A549 (cell line): ENCODE results near the gene SLIT3. TPM values are rescaled to one million over a fixed set of nuclear protein-coding genes. Genes with fewer than 3 reads are reported as not detected.

Experiments used
- ATAC-seq, 2 experiments: fragments of 200-7000 bp in 1 of 2; fragments of >200 bp in 1 of 2; cut with Nextera tagmentation in 1 of 2; cut with Tn5 transposase in 1 of 2; 3 replicates each; pipeline versions ENCODE4 v1.8.0 to v1.9.1; 2018 to 2020; ENCODE audit warnings: mild to moderate bottlenecking in 1 of 2, moderate library complexity in 1 of 2
- CTCF ChIA-PET: fragments of 300-600 bp; sonication (Branson Sonifier 250); formaldehyde crosslinking; extraction: SDS; loops from one replicate; lab custom pipeline; 2021; ENCODE audit warnings: antibody characterized with exemption, inconsistent platforms; lab: Yijun Ruan, JAX
- POLR2A ChIA-PET: fragments of 350-600 bp; formaldehyde crosslinking; extraction: SDS; loops from one replicate; lab custom pipeline; 2021; ENCODE audit warnings: antibody characterized with exemption, inconsistent platforms; lab: Yijun Ruan, JAX
- DNase-seq, 2 experiments: peaks; one replicate each; pipeline versions ENCODE4 v3.0.0 to v3.0.0-alpha.2; 2011 to 2016; ENCODE audit warnings: low read depth in 1 of 2, low spot score in 1 of 2
- FAIRE-seq: peaks from 2 replicates; lab custom pipeline; 2011; peaks lifted over from hg19 to GRCh38; lab: Jason Lieb, UNC
- H3K27ac ChIP-seq, 2 experiments: fragments of >200 bp; sonication (Bioruptor Twin); formaldehyde crosslinking; 3 replicates each; pipeline ENCODE4 v1.5.1; 2016 to 2017
- H3K4me1 ChIP-seq: fragments of >200 bp; sonication (Bioruptor Twin); formaldehyde crosslinking; 3 replicates; pipeline ENCODE4 v1.6.1; 2016
- H3K4me2 ChIP-seq: fragments of >200 bp; sonication (Bioruptor Twin); formaldehyde crosslinking; 3 replicates; pipeline ENCODE4 v1.6.1; 2016
- H3K4me3 ChIP-seq: fragments of >200 bp; sonication (Bioruptor Twin); formaldehyde crosslinking; 3 replicates; pipeline ENCODE4 v1.5.1; 2016
- H3K9me3 ChIP-seq: fragments of >200 bp; sonication (Bioruptor Twin); formaldehyde crosslinking; 3 replicates; pipeline ENCODE4 v1.6.1; 2016
- BCL3 ChIP-seq: fragments of >200 bp; sonication (Bioruptor Twin); formaldehyde crosslinking; IDR thresholded peaks from 3 replicates; pipeline ENCODE4 v1.6.1; 2016
- CBX8 ChIP-seq: fragments of 200-600 bp; sonication (generic); IDR thresholded peaks from 2 replicates; pipeline ENCODE4 v1.6.1; 2016
- CEBPB ChIP-seq, 2 experiments: fragments of >200 bp in 1 of 2; sonication (Bioruptor Twin) in 1 of 2; formaldehyde crosslinking in 1 of 2; IDR thresholded peaks; 2 replicates each; pipeline ENCODE4 v1.6.1; 2012 to 2016
- ELK1 ChIP-seq: fragments of 150-350 bp; IDR thresholded peaks from 2 replicates; pipeline ENCODE4 v1.6.1; 2014; ENCODE audit warnings: low read depth, mild to moderate bottlenecking, low read length
- FOSL2 ChIP-seq, 2 experiments: fragments of 450-650 bp in 1 of 2; fragments of >200 bp in 1 of 2; sonication (Bioruptor Twin) in 1 of 2; formaldehyde crosslinking; IDR thresholded peaks; 2 replicates each; pipeline versions ENCODE4 v1.5.0 to v1.6.1; 2016 to 2020; ENCODE audit warnings: mild to moderate bottlenecking in 1 of 2, moderate library complexity in 1 of 2
- FOXS1 ChIP-seq: fragments of 250-450 bp; sonication (Bioruptor Pico); IDR thresholded peaks from 2 replicates; pipeline ENCODE4 v1.5.0; 2020; ENCODE audit warnings: mild to moderate bottlenecking, moderate library complexity
- HDAC2 ChIP-seq: fragments of 200-600 bp; sonication (generic); IDR thresholded peaks from 2 replicates; pipeline ENCODE4 v1.6.1; 2016
- HES2 ChIP-seq: fragments of >200 bp; sonication (Bioruptor Twin); formaldehyde crosslinking; IDR thresholded peaks from 2 replicates; pipeline ENCODE4 v1.6.1; 2016
- JUNB ChIP-seq: fragments of >200 bp; sonication (Bioruptor Twin); formaldehyde crosslinking; IDR thresholded peaks from 2 replicates; pipeline ENCODE4 v1.6.1; 2016
- MAFK ChIP-seq: fragments of 450-650 bp; IDR thresholded peaks from 2 replicates; pipeline ENCODE4 v1.6.1; 2014; ENCODE audit not compliant: partially characterized antibody
- MAX ChIP-seq: IDR thresholded peaks from 2 replicates; pipeline ENCODE4 v1.6.1; 2012
- MAZ ChIP-seq: fragments of 150-350 bp; IDR thresholded peaks from 2 replicates; pipeline ENCODE4 v1.6.1; 2014; ENCODE audit warnings: antibody characterized with exemption, low read depth, low read length, borderline replicate concordance
- NR3C1 ChIP-seq: fragments of >200 bp; sonication (Bioruptor Twin); formaldehyde crosslinking; IDR thresholded peaks from 3 replicates; pipeline ENCODE4 v1.6.1; 2017
- RCOR1 ChIP-seq: fragments of 150-350 bp; IDR thresholded peaks from 2 replicates; pipeline ENCODE4 v1.6.1; 2014; ENCODE audit warnings: antibody characterized with exemption, low read length, low read depth
- RFX5 ChIP-seq: fragments of 450-650 bp; IDR thresholded peaks from 2 replicates; pipeline ENCODE4 v1.7.1; 2014; ENCODE audit warnings: antibody characterized with exemption, mild to moderate bottlenecking, moderate library complexity
- TP53 ChIP-seq: fragments of 250-450 bp; sonication (Bioruptor Pico); IDR thresholded peaks from 2 replicates; pipeline ENCODE4 v1.5.0; 2021; ENCODE audit warnings: mild to moderate bottlenecking, moderate library complexity
- ZSCAN20 ChIP-seq: fragments of 250-450 bp; sonication (Bioruptor Pico); IDR thresholded peaks from 2 replicates; pipeline ENCODE4 v1.8.0; 2022; ENCODE audit warnings: mild to moderate bottlenecking, moderate library complexity
- WGBS: methylation state at CpG from one replicate; pipeline ENCODE4 v1.1.6; 2017; ENCODE audit errors: missing lambda C conversion rate; 5-methylcytosine and 5-hydroxymethylcytosine counted together
- polyA plus RNA-seq, 4 experiments: library from polyadenylated mRNA; depleted of rRNA in 3 of 4; stranded (reverse); fragments of >200 nt; fragmentation: RNase III in 1 of 4; extraction: RNeasy Plus Mini Kit Qiagen cat#74134 plus additional on column Dnase treatment in 1 of 4; gene quantifications; 2 replicates in 3 of 4; 3 replicates in 1 of 4; pipeline ENCODE4 v1.2.3, GENCODE V29; 2011 to 2017
- TF ChIP-seq, protein P1 (sequence below): fragments of >200 bp; sonication (Bioruptor Twin); formaldehyde crosslinking; IDR thresholded peaks from 3 replicates; pipeline ENCODE4 v1.5.1; 2016

SLIT3 gene
- polyA plus RNA-seq, 2 of the 4 experiments (the other 2 are of a cell fraction) = 12.7 to 22.9 TPM

DNA sequence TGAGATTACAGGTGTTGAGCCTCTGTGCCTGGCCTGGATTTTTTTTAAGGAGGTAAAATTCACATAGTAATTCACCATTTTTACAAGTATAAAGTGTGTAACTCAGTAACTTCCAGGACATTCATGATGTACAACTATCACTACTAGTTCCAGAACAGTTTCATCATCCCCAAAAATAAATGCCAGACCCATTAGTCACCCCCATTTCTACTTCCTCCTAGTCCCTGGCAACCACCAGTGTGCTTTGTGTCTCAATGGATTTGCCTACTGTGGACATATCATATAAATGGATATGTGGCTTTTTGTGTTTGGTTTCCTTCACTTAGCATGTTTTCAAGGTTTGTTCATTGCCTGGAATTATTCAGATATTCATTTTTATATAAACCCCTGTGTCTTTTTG is 649.3 kb downstream of the SLIT3 start:
- Histone ChIP-seq H3K4me3 (no peak overlapping the region), H3K4me2 (peak overlapping the region; percentile 9; the same call in 2 of the 3 replicates), H3K27ac (peak overlapping the region; percentile 49 to 52; a peak in 4 of 6 replicates), H3K4me1 (peaks cover 12% of the 10 kb centered on the region; the same call in 2 of the 3 replicates), H3K9me3 (peaks cover 9% of the 10 kb centered on the region; the same call in 1 of the 3 replicates)
- ChIA-PET POLR2A (interaction anchor here (0.6 kb wide), 1 partner anchor 52 kb away, joined by 3 read pairs; no protein-coding TSS in a partner anchor), CTCF (interaction anchor here (3.5 kb wide), 1 partner anchor 28 kb away, joined by 15 read pairs; no protein-coding TSS in a partner anchor)
- TF ChIP-seq FOSL2 (IDR thresholded peaks at IDR 0.05) (no peak), FOSL2 (CRISPR knock-in tag; IDR thresholded peaks at IDR 0.05) (0 out of 2 replicates have a peak, but pooled peaks have one; percentile 12), TP53 (CRISPR knock-in tag) (no peak)
- FAIRE-seq (no peak), ATAC-seq (peak; percentile 47 to 59; a peak in 4 of 6 replicates), DNase-seq (peak; percentile 23 to 49)

GRCh38 chr5:168649306-168649705 is 651.6 kb downstream of the SLIT3 start:
- no peak for TF ChIP-seq CBX8
- no peak for TF ChIP-seq TP53 (CRISPR knock-in tag)
- peak; percentile 3 for TF ChIP-seq MAFK
- no peak for TF ChIP-seq BCL3
- ATAC-seq (no peak), FAIRE-seq (no peak), DNase-seq (no peak)
- CTCF ChIA-PET = no interaction called here
- Histone ChIP-seq H3K4me1 (peaks cover 15% of the 10 kb centered on the region; the same call in 2 of the 3 replicates), H3K27ac (no peak overlapping the region), H3K9me3 (peaks cover 9% of the 10 kb centered on the region; the same call in 1 of the 3 replicates), H3K4me2 (no peak overlapping the region), H3K4me3 (no peak overlapping the region)
- WGBS = 77% methylated on average over 2 of the region's 2 CpGs
- POLR2A ChIA-PET = no interaction called here

- ChIA-PET CTCF (interaction anchor here (1.0 kb wide), 1 partner anchor 8 kb away, joined by 3 read pairs; no protein-coding TSS in a partner anchor), POLR2A (no interaction called here)
- Histone ChIP-seq H3K9me3 (peaks cover 9% of the 10 kb centered on the region; the same call in 1 of the 3 replicates), H3K4me2 (no peak overlapping the region), H3K27ac (no peak overlapping the region), H3K4me3 (no peak overlapping the region), H3K4me1 (peaks cover 15% of the 10 kb centered on the region; the same call in 2 of the 3 replicates)
- no peak for TF ChIP-seq MAZ
- no peak for TF ChIP-seq JUNB
- TF ChIP-seq ZSCAN20 (CRISPR knock-in tag) = no peak
- no peak for TF ChIP-seq MAX
- TF ChIP-seq HDAC2 = no peak
- TF ChIP-seq TP53 (CRISPR knock-in tag) = no peak
- no peak for TF ChIP-seq ELK1
- TF ChIP-seq, protein P1, sequence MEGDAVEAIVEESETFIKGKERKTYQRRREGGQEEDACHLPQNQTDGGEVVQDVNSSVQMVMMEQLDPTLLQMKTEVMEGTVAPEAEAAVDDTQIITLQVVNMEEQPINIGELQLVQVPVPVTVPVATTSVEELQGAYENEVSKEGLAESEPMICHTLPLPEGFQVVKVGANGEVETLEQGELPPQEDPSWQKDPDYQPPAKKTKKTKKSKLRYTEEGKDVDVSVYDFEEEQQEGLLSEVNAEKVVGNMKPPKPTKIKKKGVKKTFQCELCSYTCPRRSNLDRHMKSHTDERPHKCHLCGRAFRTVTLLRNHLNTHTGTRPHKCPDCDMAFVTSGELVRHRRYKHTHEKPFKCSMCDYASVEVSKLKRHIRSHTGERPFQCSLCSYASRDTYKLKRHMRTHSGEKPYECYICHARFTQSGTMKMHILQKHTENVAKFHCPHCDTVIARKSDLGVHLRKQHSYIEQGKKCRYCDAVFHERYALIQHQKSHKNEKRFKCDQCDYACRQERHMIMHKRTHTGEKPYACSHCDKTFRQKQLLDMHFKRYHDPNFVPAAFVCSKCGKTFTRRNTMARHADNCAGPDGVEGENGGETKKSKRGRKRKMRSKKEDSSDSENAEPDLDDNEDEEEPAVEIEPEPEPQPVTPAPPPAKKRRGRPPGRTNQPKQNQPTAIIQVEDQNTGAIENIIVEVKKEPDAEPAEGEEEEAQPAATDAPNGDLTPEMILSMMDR = no peak
- no peak for TF ChIP-seq FOSL2 (IDR thresholded peaks at IDR 0.05)
- TF ChIP-seq FOSL2 (CRISPR knock-in tag; IDR thresholded peaks at IDR 0.05) = no peak
- no peak for TF ChIP-seq RFX5
- TF ChIP-seq CBX8 = no peak
- TF ChIP-seq NR3C1 = no peak
- no peak for ATAC-seq
- DNase-seq = no peak
- WGBS = 98% methylated on average over 1 of the region's 1 CpG
- no peak for FAIRE-seq
These were observed 652.4 kb downstream of the SLIT3 start for GRCh38 chr5:168648576-168648975.

GRCh38 chr5:168648016-168648415 is 652.9 kb downstream of the SLIT3 start:
- Histone ChIP-seq H3K9me3 (peaks cover 9% of the 10 kb centered on the region; the same call in 1 of the 3 replicates), H3K27ac (peak overlapping the region in 1 of 2 experiments; percentile 9; a peak in 3 of 6 replicates), H3K4me2 (no peak overlapping the region), H3K4me1 (peaks cover 15% of the 10 kb centered on the region; the same call in 2 of the 3 replicates), H3K4me3 (no peak overlapping the region)
- POLR2A ChIA-PET = interaction anchor here (1.1 kb wide), 1 partner anchor 69 kb away, joined by 7 read pairs; the partner anchor contains the start of gene PANK3
- no peak for ATAC-seq
- no peak for FAIRE-seq
- DNase-seq = no peak
- CTCF ChIA-PET = interaction anchor here (1.0 kb wide), 1 partner anchor 8 kb away, joined by 3 read pairs; no protein-coding TSS in a partner anchor
- 91% methylated on average over 1 of the region's 1 CpG for WGBS
- TF ChIP-seq HDAC2 (no peak), TP53 (CRISPR knock-in tag) (no peak), MAZ (no peak), FOXS1 (CRISPR knock-in tag) (no peak), HES2 (no peak), JUNB (no peak), RCOR1 (no peak), ELK1 (no peak), CEBPB (IDR thresholded peaks at IDR 0.05) (no peak)
